ENCODE results near the gene TPPP2. TPM values are rescaled to one million over a fixed set of nuclear protein-coding genes. Genes with fewer than 3 reads are reported as not detected.

Gene TPPP2
- total RNA-seq, 1 experiment from 2014 or later: not detected

DNA sequence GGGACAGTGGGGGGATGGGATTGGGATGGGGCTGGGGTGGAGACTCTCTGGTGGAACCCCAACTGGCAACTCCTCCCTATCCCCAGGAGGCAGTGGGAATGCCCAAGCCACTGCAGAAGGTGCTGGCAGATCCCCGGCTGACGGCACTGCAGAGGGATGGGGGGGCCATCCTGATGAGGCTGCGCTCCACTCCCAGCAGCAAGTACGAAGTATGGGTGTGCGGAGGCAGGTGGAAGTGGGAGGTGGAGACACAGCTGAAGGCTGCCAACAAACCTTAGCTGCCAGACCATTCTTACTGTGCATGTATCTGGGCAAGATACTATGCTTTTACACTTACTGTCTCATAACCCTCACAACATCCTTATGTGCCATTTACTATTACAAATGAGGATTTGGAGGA lies 48.3 kb downstream of the TPPP2 start:
- TF ChIP-seq EZH2 (IDR thresholded peaks at IDR 0.05; ENCODE audit: borderline replicate concordance, low read depth, low read length, poor library complexity, severe bottlenecking): no peak
- TF ChIP-seq CTCF (conservative IDR thresholded peaks at IDR 0.05; ENCODE audit: low read depth, low read length): no peak
- peaks cover 90% of the 10 kb centered on the region for H3K36me3 ChIP-seq (ENCODE audit: insufficient read depth, low read length, poor library complexity, severe bottlenecking)

GRCh38 chr14:21078726-21079125 lies 48.7 kb downstream of the TPPP2 start:
- BruUV-seq (replicated peaks): no TSS peak
- TF ChIP-seq EZH2 (IDR thresholded peaks at IDR 0.05; ENCODE audit: borderline replicate concordance, low read depth, low read length, poor library complexity, severe bottlenecking) (no peak), CTCF (conservative IDR thresholded peaks at IDR 0.05; ENCODE audit: low read depth, low read length) (no peak)
- intact Hi-C loops (cut with micrococcal nuclease; ENCODE audit: unreplicated experiment): no loop called here
- Histone ChIP-seq H3K27ac (ENCODE audit: low read depth, low read length, poor library complexity, severe bottlenecking) (no peak overlapping the region), H3K36me3 (ENCODE audit: insufficient read depth, low read length, poor library complexity, severe bottlenecking) (peaks cover 89% of the 10 kb centered on the region), H3K4me1 (ENCODE audit: insufficient read depth, low read length, poor library complexity, severe bottlenecking) (no peaks in the 10 kb centered on the region), H3K4me3 (ENCODE audit: low read depth, low read length, poor library complexity, severe bottlenecking) (no peak overlapping the region), H3K27me3 (replicated peaks; ENCODE audit: insufficient read depth, low read depth, low read length, poor library complexity) (no peaks in the 10 kb centered on the region), H3K9me3 (ENCODE audit: low read depth, low read length, poor library complexity, severe bottlenecking) (no peaks in the 10 kb centered on the region)
- ChIA-PET CTCF (no interaction called here), POLR2A (ENCODE audit: low non-redundant PET) (no interaction called here)
- DNase-seq (ENCODE audit: low spot score): no peak

More for the DNA sequence above, 48.3 kb downstream of the TPPP2 start:
- H3K27ac ChIP-seq (ENCODE audit: low read depth, low read length, poor library complexity, severe bottlenecking): no peak overlapping the region
- ChIA-PET CTCF (no interaction called here), POLR2A (ENCODE audit: low non-redundant PET) (no interaction called here)
- BruUV-seq (replicated peaks): no TSS peak
- no peak for DNase-seq (ENCODE audit: low spot score)
- H3K9me3 ChIP-seq (ENCODE audit: low read depth, low read length, poor library complexity, severe bottlenecking): no peaks in the 10 kb centered on the region
- H3K4me1 ChIP-seq (ENCODE audit: insufficient read depth, low read length, poor library complexity, severe bottlenecking): no peaks in the 10 kb centered on the region
- intact Hi-C loops (cut with micrococcal nuclease; ENCODE audit: unreplicated experiment): no loop called here
- no peak overlapping the region for H3K4me3 ChIP-seq (ENCODE audit: low read depth, low read length, poor library complexity, severe bottlenecking)
- H3K27me3 ChIP-seq (replicated peaks; ENCODE audit: insufficient read depth, low read depth, low read length, poor library complexity): no peaks in the 10 kb centered on the region

GRCh38 chr14:21081521-21082142 lies 51.6 kb downstream of the TPPP2 start:
- no peaks in the 10 kb centered on the region for H3K27me3 ChIP-seq (replicated peaks; ENCODE audit: insufficient read depth, low read depth, low read length, poor library complexity)
- H3K27ac ChIP-seq (ENCODE audit: low read depth, low read length, poor library complexity, severe bottlenecking): no peak overlapping the region
- no peak for DNase-seq (ENCODE audit: low spot score)
- no peak for TF ChIP-seq CTCF (conservative IDR thresholded peaks at IDR 0.05; ENCODE audit: low read depth, low read length)
- no peak for TF ChIP-seq EZH2 (IDR thresholded peaks at IDR 0.05; ENCODE audit: borderline replicate concordance, low read depth, low read length, poor library complexity, severe bottlenecking)
- H3K9me3 ChIP-seq (ENCODE audit: low read depth, low read length, poor library complexity, severe bottlenecking): no peaks in the 10 kb centered on the region
- no peak overlapping the region for H3K4me3 ChIP-seq (ENCODE audit: low read depth, low read length, poor library complexity, severe bottlenecking)
- BruUV-seq (replicated peaks): no TSS peak
- intact Hi-C loops (cut with micrococcal nuclease; ENCODE audit: unreplicated experiment): no loop called here
- POLR2A ChIA-PET (ENCODE audit: low non-redundant PET): no interaction called here
- CTCF ChIA-PET: no interaction called here
- peaks cover 91% of the 10 kb centered on the region for H3K36me3 ChIP-seq (ENCODE audit: insufficient read depth, low read length, poor library complexity, severe bottlenecking)
- no peaks in the 10 kb centered on the region for H3K4me1 ChIP-seq (ENCODE audit: insufficient read depth, low read length, poor library complexity, severe bottlenecking)

Small RNA genes lying within 50 kb of the gene (microRNA-seq; reads per million reads assigned to microRNA genes)
- not detected for gene MIR6717

Other genes starting within 250 kb of the TPPP2 start
- not detected in 2 replicates for gene RNASE6, start 248.9 kb upstream of the TPPP2 start, total RNA-seq (2021)
- not detected in 2 replicates for gene RNASE1, start 227.4 kb upstream of the TPPP2 start, total RNA-seq (2021)
- gene RNASE3, start 138.8 kb upstream of the TPPP2 start, total RNA-seq (2021): not detected in 2 replicates
- not detected in 2 replicates for gene RNASE2, start 74.7 kb upstream of the TPPP2 start, total RNA-seq (2021)
- 95.4 and 98.4 TPM in 2 replicates for gene METTL17, start 40.2 kb upstream of the TPPP2 start, total RNA-seq (2021)
- not detected in 2 replicates for gene SLC39A2, start 30.9 kb upstream of the TPPP2 start, total RNA-seq (2021)
- 8.0 and 17.1 TPM in 2 replicates for gene NDRG2, start 5.2 kb upstream of the TPPP2 start, total RNA-seq (2021)
- gene RNASE13, start 4.6 kb downstream of the TPPP2 start, total RNA-seq (2021): not detected in 2 replicates
- not detected in 2 replicates for gene RNASE7, start 12.1 kb downstream of the TPPP2 start, total RNA-seq (2021)
- not detected in 2 replicates for gene RNASE8, start 27.6 kb downstream of the TPPP2 start, total RNA-seq (2021)
- 89.6 and 94.1 TPM in 2 replicates for gene ARHGEF40, start 40.1 kb downstream of the TPPP2 start, total RNA-seq (2021)
- 78.0 and 84.6 TPM in 2 replicates for gene ZNF219, start 68.4 kb downstream of the TPPP2 start, total RNA-seq (2021)
- 0.48 and 0.49 TPM in 2 replicates for gene TMEM253, start 70.8 kb downstream of the TPPP2 start, total RNA-seq (2021)
- gene OR5AU1, start 125.8 kb downstream of the TPPP2 start, total RNA-seq (2021): not detected in 2 replicates
- 934 and 949 TPM in 2 replicates for gene HNRNPC, start 239.2 kb downstream of the TPPP2 start, total RNA-seq (2021)
- 0.86 and 0.98 TPM in 2 replicates for gene RPGRIP1, start 249.9 kb downstream of the TPPP2 start, total RNA-seq (2021)